ENCODE measurements around the gene NRP1.

NRP1 gene

GRCh38 chr10:33186150-33186549, 148.3 kb downstream of the NRP1 start:
- DNase-seq (ENCODE audit: low read depth, low spot score) = no peak

GRCh38 chr10:33183655-33184054, 150.8 kb downstream of the NRP1 start:
- DNase-seq (ENCODE audit: low read depth, low spot score) = no peak

GRCh38 chr10:33180921-33181320, 153.5 kb downstream of the NRP1 start:
- DNase-seq (ENCODE audit: low read depth, low spot score) = no peak

- no peak for DNase-seq (ENCODE audit: low read depth, low spot score)
Measured at GRCh38 chr10:33180390-33180789, 154.1 kb downstream of the NRP1 start.

DNA sequence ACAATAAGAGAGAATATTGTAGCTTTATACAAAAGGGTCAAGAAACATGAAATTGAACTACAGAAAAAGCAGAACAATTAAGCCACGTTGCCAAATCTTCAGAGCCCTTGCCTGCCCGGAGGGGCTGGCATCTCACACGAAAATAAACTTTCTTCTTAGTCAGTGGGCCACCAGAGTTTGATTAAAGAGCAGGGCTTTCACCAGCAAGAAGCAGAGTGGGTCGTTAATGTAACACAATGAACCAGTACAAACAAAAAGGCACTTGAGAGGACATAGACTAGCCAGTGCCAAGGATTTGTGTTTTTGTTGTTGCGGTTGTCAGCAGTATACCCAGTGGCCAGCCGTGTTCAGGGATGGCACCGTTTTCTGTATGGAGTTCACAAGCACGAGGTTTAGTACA, 155.4 kb downstream of the NRP1 start:
- no peak for DNase-seq (ENCODE audit: low read depth, low spot score)

- no peak for DNase-seq (ENCODE audit: low read depth, low spot score)
Measured at GRCh38 chr10:33178026-33178755, 156.3 kb downstream of the NRP1 start.

DNA sequence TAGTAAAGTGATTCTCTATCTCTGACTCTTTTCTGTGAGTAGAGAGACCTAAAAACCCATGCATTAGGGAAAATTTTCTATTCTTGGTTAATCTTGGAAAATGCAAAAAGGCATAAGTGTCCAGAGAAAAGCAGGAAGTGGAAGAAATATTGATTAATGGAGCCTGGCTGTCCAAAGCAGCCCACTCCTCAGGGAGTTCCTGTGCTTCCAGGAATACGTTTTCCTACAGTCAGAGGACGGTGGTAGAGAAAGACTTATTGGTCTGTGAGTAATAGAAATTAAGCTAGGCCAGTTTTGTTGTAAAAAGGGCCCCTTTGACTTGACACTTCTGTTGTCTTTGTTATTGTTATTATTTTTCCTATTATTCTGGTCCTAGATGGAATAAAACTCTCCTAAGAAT, 157.8 kb downstream of the NRP1 start:
- DNase-seq (ENCODE audit: low read depth, low spot score) = no peak

DNA sequence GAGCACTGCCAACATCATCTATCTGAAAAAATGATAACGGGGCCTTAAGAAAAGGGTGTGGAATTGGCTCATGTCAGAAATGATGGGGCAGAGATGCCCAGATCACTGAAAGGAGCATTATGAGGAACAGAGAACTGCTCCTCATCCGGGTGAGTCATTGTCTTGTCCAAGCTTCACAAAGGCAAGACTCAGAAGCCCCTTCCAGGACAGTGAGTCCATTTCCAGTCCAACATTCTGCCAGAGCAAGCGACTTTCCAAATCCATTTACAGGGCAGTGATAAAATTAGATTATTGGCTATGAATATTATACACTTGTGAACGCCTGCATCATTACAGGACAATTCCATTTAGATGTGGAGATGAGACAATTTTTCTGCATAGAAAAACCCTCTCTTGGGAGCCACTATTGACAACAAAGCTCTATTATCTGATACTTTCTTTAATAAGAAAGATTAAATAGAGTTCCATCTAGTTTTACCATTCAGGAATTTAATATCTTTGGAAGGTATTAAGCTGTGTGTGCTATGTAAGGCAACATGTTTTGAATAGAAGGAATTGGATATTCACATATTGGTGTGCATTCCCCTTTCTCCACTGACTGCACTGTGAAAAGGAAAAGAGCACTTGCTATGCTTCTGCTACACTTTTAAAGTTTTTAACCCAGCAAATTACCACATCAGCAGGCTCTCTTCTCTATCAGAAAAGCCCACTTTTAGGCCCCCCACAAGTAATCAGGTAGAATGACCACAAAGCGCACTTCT, 159.6 kb downstream of the NRP1 start:
- no peak for DNase-seq (ENCODE audit: low read depth, low spot score)

- DNase-seq (ENCODE audit: low read depth, low spot score) = no peak
Measured at GRCh38 chr10:33165911-33166310, 168.6 kb downstream of the NRP1 start.

DNA sequence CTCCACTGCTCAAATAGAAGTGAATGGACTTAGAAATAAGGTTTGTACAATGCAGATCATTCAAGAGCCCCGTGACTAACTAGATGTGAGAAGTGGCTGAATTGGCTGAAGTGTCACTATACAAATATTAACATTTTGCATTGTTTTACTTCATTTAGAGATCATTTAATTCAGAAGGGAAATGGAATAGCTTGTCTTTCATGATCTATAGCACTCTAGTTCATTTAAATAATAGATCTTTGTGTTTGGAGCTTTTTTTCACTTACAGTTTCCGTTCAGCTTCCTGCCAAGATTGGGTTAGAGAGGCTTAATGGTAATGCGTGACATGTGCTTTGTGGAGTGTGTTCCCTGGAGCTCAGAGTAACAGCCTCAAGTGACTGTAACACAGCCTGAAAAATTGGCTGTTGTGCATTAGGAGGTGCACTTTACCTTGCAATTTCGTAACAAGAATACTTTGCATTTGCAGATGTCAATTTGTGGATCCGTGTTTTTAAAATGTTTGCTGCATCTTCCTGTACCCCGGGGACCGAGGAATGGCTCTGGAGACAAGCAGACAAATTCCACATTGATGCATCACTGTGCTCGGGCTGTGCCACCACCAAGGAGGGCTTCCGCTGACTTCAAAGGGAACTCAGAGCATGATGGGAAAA, 170.3 kb downstream of the NRP1 start:
- DNase-seq (ENCODE audit: low read depth, low spot score) = no peak

GRCh38 chr10:33162248-33162575, 172.3 kb downstream of the NRP1 start:
- DNase-seq (ENCODE audit: low read depth, low spot score) = no peak

GRCh38 chr10:33161550-33162247, 172.8 kb downstream of the NRP1 start:
- DNase-seq (ENCODE audit: low read depth, low spot score) = no peak

- no peak for DNase-seq (ENCODE audit: low read depth, low spot score)
Measured at GRCh38 chr10:33160151-33160550, 174.3 kb downstream of the NRP1 start.

DNA sequence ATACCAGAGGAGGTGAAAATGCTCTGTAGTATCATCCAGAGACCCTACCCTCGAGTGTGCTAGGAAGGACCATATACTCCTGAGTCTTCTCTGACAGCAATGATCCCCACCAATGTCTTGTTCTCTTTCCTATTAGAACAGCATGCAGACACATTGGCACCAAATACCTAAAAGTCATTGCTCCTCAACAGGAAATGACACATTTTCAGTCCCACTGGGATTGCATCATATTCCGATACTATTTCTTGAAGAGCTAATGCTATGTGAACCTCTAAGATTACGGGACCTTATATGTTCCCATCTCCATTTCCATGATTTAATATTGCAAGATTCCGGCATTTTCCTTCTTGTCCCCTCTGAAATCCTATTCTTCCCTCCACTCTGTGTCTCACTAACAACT, 177.4 kb downstream of the NRP1 start:
- DNase-seq (ENCODE audit: low read depth, low spot score) = no peak

- DNase-seq (ENCODE audit: low read depth, low spot score) = no peak
Measured at GRCh38 chr10:33155720-33156638, 178.5 kb downstream of the NRP1 start.

GRCh38 chr10:33154590-33154989, 179.9 kb downstream of the NRP1 start:
- no peak for DNase-seq (ENCODE audit: low read depth, low spot score)

DNA sequence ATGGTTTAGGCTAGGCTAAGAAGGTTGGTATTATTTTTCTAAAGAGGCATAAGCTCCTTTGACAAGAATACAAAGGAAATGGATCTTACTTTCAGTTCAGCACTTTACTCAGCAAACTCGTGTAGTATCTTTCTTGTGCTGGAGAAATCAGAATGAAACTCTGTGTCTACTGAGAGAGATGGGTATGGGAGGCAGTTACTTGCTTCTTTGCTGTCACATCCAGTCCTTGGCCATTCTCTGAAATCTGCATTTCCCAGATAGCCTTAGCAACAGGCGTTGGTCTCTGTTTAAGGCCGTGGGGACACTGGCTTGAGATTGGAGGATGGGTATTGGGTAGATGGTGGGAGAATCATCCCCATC, 180.5 kb downstream of the NRP1 start:
- DNase-seq (ENCODE audit: low read depth, low spot score) = no peak

- no peak for DNase-seq (ENCODE audit: low read depth, low spot score)
Measured at GRCh38 chr10:33153251-33153967, 181.1 kb downstream of the NRP1 start.

DNA sequence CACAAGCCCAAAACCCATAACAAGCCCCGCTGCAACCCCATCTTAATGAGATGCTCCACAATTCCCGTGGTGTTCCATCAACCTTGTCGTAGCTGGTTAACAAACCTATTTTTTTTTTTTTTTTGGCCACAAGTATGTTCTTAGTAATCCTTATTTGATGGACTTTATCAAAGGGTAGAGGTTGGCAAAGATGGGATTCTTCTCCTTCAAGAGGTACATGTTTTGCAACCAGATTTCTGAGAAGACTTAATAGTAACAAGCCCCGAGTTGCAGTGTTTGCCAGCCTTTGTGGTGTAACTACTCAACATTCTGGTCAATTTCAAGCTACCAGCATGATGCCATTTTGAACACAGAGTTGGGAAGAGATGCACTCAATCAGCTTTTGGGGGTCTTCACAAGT, 181.7 kb downstream of the NRP1 start:
- DNase-seq (ENCODE audit: low read depth, low spot score) = no peak

- no peak for DNase-seq (ENCODE audit: low read depth, low spot score)
Measured at GRCh38 chr10:33152146-33152545, 182.3 kb downstream of the NRP1 start.
